IPS DF 19.7 (cell line): ENCODE data around the gene C14orf119.
"Not testable (repeated sequence)": the region's sequence is repeated elsewhere in the genome, so short reads cannot be mapped to it uniquely, and the experiment has no call there.

Experiments used
- DNase-seq: peaks from one replicate; pipeline ENCODE4 v3.0.0-alpha.2; 2013; ENCODE audit warnings: low read depth, low spot score

Gene C14orf119

DNA sequence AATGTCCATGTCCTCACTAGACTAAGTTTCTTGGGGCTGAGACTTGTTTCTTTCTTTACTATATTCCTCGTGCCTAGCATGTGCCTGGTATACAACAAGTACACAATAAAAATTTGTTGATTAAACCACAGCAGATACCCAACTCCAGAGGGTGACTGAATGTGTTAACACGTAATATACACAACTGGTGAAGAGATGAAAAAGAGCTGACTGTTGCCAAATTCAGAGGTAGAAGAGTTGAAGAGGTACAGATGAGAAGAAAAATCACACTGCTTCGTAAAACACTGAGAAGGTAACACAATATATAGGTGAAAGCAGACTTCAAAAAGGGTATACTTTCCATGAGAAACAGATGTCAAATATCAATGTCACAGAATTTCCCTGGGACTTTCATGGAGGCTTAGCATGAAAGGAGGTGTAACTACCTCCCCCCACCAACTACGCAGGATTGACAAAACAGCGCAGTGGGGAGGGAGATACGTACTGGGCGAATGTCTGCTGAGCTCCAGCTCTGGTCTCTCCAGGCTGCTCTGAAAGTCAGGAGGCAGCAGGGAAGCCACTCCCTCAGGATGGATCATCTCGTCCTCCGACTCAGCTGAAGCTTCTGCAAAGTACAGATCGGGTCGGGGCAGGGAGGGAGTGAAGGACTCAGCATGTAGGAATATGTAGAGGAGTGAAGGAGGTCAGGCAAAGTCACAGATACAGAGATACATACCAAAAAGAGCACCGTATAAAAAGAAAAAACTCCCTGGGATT, 5.6 kb upstream of the C14orf119 start:
- DNase-seq: no peak

DNA sequence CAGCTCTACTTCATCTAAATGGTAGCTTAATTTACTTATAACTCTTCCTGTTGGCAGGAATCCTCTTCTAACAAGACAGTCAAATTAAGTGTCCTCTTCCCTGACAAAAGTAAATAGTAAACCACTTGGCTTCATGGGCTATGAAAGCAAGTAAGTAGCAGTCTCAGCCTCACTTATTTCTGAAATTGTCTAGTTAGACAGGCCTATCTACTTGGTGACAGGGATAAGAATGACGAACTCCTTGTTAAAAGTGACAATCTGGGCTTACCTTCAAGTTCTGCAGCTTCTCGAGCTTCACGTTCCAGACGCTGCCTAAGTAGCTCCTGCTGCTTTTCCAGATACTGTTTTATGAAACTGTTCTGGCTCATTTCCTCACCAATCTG, 5.1 kb upstream of the C14orf119 start:
- no peak for DNase-seq

DNA sequence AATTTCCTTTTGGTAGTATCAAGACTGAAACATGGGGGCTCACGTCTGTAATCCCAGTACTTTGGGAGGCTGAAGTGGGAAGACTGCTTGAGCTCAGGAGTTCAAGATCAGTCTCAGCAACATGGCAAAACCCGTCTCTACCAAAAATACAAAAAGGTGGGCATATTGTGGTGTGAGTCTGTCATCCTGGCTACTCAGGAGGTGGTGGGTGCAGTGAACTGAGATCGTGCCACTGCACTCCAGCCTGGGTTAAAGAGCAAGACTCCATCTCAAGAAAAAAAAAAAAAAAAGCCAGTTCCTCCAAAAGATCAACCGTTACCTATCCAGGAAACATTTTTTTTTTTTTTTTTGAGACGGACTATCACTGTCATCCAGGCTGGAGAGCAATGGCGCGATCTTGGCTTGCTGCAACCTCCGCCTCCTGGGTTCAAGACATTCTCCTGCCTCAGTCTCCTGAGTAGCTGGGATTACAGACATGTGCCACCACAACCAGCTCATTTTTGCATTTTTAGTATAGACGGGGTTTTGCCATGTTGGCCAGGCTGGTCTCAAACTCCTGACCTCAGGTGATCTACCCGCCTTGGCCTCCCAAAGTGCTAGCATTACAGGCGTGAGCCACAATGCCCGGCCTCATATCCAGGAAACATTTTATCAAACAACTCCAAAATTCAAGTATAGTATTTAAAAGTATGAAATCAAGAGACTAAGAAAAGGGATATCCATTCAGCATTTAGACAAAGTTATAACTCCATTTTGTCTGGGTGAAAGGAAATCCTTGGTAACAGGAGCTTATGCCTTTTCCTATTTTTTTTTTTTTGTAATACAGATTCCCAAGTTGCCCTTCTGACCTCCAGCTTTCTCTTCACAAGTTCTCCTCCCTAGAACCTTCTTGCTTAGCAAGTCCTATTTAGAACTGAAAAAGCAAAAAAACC, 3.7 kb upstream of the C14orf119 start:
- DNase-seq: no peak

DNA sequence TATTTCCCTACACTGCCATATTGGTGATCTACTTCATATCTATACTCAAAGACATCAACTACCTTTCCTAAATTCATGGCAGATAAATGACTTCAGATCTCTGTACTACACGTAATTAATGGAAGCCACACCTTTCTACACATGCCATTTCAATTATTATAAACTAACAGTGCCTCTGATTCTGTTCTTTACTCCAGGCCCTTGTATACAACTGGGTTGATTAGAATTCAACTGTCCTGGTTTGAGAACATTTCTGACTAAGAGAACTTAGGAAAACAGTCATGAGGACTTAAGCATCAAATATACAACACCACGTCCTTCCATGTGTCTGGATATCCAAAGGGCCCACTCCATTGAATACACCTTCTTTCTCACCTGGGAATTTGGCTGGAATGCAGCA, 2.2 kb upstream of the C14orf119 start:
- DNase-seq: no peak

DNA sequence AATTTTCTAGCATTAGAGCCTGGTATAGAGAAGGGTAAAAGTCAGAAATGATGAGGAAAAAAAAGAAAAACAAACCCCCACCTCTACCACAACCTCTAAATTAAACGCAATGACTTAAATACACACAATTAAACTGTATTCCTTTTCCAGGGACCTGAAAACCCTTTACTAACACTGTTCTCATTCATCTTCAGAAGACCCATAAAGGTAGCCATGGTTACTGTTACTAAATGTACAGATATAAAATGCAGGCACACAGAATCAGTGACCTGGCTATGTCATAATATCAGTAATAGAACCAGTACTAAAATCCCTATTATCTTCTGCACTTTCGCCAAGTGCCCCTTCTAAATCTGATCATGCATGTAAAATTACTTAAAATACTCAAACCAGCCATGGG, 1.8 kb upstream of the C14orf119 start:
- DNase-seq: no peak

DNA sequence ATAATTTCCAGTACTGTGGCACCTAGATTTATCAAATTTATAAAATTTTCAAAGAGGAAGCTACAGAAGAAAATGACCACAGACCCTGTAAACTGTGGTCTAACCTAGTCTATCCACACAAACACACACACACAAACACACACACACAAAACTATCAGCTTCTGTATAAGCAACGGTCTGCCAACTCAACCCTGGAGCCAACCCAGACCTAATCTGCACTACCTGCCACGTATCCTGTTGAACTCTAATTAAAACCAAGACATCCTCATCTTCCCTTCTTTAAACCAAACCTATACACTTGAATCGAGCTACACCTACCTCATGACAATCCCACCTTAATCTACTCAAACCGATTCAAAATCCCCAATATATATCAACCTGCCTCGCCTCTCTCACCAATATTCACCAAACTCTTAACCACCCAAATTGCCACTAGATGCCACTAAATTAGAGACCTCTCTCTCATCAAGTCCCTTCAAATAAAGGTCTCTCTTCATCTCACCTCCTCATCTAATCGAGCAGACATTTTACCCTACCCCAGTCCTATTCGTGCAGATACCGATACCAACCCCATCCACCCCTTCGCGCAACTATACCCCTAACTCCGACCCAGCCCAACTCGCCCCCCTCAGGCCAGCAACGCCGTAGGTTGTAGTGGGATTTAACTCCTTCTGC, 1.2 kb upstream of the C14orf119 start:
- DNase-seq: peak; percentile 80

DNA sequence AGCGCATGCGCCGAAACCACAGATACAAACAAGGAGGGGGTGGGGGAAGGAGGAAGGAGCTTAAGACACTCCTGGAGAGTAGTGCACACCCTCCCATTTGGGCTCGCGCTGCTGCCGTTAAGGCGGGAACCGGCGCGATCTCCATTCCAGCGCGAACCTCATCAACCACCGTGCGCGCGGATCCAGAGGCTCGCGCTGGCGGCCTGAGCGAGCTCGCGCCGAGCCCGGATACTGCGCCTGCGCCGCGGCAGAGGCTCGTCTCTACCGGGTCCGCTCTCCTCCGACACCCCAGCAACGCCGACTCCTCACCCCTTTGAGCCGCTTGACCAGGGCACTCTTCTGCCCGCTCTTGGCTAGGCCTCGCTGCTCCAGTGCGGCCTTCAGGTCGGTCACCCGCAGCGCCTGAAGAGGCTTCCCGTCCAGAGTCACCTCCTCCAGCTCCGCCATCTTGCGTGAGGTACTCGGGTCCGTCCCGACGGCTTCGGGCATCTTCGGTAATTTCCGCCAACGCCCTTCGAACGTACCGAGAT, 574 bp upstream of the C14orf119 start, which contains the start of gene ACIN1:
ACIN1 (minus strand) TSS at position 471 of the 530 bp plus-strand sequence; CDS start at position 447, 24 bp downstream.
- DNase-seq: no peak

DNA sequence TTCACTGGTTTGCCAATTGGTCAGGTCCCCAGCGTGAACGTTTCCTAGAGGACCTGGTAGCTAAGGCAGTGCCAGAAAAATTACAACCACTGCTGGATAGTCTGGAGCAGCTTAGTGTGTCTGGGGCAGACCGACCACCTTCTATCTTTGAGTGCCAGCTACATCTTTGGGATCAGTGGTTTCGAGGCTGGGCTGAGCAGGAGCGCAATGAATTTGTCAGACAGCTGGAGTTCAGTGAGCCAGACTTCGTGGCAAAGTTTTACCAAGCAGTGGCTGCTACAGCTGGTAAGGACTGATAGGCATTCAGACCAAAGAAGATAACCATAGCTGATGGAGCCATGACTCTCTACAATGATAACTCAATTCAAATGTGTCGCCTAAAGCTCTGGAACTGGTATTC, 2.5 kb downstream of the C14orf119 start:
- no peak for DNase-seq

DNA sequence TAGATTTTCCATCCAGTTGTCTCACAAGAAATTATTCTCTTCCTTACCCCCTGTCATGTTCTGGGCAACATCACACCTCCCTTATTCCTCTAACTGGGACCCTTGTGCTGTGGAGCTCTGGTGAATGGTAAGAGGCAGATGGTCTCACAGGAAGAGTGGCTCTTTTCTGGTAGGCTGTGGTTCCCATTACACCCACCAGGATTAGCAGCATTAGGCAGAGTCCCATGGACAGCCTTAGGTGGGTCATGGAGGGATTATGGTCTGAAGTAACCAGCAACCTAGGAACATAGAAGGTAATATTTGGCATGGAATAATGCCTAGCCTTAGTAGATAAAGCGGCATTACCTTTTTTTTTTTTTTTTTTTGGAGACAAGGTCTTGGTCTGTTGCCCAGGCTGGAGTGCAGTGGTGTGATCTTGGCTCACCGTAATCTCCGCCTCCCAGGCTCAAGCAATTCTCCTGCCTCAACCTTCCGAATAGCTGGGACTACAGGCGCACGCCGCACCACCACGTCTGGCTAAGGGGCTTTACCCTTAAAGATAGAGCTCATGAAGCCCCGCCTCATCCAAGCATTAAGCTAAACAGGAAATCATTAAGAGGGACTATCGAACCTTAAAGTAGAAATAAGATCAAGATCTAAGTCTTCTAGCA, 4.0 kb downstream of the C14orf119 start:
- DNase-seq: no peak

DNA sequence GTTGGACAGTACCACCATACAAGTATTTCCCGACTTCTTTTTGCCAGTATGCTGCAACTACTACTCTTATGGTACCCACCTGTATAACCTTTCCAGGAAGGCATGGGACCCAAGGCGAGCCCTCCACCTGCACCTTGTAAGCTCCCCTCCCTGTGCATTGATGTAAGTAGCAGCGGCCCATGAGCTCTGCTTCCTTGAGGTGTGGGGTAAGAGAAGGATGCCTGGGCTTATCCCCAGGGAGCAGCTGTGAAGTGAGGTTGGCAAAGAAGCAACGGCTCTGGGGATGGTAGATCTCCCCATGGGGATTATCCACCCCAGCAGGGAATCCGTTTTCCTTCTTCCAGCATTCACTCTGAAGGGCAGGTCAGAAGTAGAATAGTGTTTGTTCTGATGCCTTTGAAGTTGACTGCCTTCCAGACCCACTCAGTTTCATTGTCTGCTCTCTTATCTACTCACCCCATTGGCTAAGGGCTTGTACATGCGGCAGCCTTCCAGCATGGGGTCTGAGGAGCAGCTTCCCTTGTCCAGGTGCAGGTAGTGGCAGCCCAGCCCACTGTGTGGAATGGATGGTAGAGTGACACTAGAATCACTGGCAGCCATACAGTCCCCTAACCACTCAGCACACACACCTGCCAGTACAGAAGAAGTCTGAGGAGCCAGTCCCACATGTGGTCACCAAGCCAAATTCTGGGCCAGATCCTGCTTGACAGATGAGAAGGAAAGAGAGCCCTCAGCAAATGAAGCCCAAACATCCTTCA, 6.1 kb downstream of the C14orf119 start:
- DNase-seq: no peak

DNA sequence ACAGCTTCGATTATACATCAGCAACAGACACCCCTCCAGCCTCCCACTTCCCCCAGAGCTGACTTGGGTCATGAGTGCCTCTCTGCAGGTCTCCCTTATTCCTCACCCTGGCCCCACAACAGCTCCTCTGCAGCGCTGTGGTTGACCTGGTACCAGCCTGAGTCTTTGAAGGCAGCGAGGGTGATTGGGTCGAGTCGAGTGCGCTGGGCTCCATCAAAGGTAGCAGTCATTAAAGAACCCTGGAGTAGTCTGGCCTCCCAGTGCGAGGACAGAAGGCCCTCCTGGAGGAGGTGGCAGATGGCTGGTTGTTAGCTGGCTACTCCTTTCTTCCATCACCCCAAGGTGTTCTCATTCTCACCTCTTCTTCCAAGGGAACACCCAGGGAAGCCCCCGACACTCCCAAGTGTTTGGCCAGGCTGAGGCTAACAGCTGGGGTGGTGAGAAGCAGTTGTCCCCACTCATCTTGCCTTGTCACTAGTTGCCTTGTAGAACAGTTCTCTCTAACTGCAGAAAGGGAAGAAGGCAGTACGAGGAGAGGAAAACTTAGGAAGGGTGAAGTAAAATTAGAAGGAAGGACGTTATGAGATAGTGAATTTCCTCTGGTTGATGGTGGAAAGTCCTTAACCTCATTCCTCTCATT, 6.8 kb downstream of the C14orf119 start:
- no peak for DNase-seq

DNA sequence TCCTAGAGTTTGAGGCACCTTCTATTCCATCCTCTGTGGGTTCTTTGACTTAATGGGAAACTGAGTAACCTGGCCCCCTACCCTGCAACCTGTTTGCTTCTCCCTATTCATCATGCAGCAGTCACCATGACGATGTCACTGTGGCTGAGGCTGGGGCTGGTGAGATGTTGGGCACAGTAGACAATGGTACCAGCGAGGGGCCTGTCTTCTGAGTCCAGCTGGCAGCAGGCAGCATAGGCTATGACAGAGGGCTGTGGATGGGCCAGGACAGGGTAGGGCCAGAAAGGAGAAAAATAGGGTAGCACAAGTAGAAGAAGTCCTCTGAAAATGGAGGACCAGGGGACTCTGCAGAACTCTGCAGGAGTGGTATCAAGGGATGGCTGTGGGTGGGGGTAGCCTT, 7.5 kb downstream of the C14orf119 start:
- no peak for DNase-seq

DNA sequence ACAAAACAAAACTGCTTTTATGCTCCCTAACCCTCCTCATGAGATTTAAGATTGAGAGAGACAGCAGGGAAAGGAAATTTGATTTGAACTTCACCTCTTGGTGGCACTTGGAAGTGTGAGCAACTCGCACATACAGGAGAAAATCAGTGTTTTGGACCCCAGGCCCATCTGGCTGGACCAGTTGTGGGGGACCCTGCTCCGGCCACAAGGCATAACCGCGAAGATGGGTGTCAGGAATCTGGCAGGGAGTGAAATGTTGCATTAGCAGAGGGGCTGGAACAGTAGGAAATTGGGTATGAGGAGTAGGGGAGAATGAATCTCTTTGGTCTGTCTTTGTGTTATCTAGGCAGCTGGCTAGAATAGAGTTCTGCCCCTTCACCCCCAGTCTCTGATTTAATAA, 8.3 kb downstream of the C14orf119 start:
- DNase-seq: no peak

DNA sequence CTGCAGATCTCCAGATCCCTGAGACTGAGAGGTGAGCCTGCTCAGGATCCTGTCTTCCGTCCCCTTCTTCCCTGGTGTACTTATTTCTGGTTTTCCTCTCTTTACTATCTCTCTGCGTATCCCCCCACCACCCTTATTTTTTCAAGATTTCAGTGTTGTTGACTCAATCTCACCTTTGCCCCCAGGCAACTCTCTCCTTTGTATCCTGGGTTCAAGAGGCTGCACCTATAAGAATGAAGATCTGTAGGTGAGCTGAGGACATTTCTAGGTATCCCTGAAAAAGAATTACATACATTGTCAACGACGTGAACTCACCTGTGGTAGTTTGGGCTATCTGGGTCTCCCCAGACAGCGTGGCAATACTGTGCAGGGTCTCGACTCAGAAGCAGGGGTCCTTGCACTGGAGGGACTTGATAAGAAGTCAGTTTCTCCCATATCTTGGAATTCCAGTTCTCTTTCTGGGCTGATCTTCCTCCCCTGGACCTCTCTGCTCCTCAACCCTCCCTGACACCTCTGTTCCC, 8.8 kb downstream of the C14orf119 start:
- DNase-seq: no peak

DNA sequence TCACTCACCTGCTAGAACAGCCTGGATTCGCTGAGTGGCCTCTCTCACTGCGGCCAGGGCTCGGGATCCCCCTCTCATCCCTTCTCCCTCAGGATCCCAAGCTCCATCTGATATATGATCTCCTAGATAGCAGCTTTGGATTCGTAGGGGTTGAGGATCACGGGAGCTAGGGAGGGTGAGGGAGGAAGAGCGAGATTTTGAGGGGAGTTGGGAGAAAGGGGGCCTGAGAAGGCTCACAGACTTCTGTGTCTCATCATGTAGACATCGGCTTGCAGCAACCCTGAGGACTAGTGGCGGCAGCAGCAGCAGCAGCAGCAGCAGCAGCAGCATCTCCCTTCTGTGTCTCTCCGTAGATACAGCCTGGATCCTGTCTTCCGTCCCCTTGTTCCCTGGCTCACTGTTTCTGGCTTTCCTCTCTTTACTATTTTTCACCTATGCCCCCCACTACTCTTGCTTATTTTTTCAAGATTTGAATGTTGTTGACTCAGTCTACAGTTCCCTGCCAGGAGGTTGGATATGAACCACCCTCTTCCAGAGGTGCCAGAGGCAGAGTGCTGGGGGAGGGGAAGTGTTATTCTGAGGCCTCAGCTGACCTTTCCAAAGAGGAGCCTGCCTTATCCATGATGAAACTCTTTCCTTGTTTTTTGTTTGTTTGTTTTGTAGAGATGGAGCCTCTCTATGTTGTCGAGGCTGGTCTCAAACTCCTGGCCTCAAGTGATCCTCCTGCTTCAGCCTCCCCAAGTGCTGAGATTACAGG, 9.5 kb downstream of the C14orf119 start, which contains the start of gene CIROP:
CIROP (minus strand) TSS at position 399 of the 757 bp plus-strand sequence; CDS start at position 330, 69 bp downstream.
- no peak for DNase-seq

DNA sequence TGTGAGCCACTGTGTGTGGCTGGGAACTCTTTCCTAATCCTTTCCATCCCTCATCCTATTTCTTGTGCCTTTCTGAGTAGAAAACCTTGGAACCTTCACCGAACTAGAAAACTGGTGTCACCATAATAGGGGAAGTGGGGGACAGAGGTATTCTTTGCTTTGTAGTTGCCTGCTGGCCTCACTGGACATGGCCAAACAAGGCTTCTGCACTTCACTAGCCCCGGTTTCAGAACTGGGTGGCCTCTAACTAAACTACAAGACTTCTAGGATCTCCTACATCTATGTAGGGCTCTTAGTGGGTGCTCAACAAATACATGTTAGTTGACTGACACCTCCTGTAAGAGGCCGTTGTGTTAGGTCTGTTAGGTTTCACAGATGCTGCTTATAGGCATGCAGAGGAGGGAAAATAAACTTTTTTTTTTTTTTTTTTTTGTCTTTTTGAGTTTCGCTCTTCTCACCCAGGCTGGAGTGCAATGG, 10.1 kb downstream of the C14orf119 start:
- DNase-seq: no peak

DNA sequence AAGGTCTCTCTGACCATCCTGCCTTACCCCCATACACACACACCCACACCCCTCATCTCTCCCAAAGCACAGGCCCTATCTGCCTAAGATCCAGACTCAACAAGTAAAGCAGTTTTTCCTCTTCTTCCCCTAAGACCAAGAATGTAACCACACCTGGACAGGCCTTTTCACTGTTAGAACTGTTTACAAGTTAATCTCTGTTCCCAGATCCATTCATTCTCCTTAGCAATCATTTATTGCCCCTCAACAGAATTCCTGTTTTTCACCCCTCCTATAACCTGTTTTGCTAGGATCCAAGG, 11.4 kb downstream of the C14orf119 start:
- DNase-seq: no peak

DNA sequence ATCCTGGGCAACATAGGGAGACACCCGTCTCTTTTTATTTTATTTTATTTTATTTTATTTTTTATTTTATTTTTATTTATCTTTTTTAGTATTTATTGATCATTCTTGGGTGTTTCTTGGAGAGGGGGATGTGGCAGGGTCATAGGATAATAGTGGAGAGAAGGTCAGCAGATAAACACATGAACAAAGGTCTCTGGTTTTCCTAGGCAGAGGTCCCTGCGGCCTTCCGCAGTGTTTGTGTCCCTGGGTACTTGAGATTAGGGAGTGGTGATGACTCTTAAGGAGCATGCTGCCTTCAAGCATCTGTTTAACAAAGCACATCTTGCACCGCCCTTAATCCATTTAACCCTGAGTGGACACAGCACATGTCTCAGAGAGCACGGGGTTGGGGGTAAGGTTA, 12.3 kb downstream of the C14orf119 start:
- DNase-seq: not testable (repeated sequence)

DNA sequence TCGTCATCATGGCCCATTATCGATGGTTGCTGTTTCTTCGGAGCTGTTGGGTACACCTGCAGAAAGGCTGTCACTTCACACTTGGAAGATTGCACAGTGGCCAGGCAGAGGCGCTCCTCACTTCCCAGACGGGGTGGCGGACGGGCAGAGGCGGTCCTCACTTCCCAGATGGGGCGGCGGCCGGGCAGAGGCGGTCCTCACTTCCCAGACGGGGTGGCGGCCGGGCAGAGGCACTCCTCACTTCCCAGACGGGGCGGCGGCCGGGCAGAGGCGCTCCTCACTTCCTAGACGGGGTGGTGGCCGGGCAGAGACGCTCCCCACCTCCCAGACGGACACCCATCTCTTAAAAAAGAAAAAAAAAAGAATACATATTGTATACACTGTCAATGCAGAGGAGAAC, 12.9 kb downstream of the C14orf119 start:
- DNase-seq: not testable (repeated sequence)
